NT2/D1 (cell line): ENCODE measurements around the gene HDC.

Source experiments
- SUZ12 ChIP-seq: IDR thresholded peaks from 2 replicates; pipeline ENCODE4 v1.6.1; 2011; ENCODE audit not compliant: insufficient read length, insufficient read depth; ENCODE audit errors: extremely low read depth
- YY1 ChIP-seq: IDR thresholded peaks from 2 replicates; pipeline ENCODE4 v1.6.1; 2011; ENCODE audit not compliant: insufficient read length, insufficient read depth
- ZNF274 ChIP-seq: IDR thresholded peaks from 2 replicates; pipeline ENCODE4 v1.6.1; 2011; ENCODE audit warnings: mild to moderate bottlenecking, low read depth, low read length

DNA sequence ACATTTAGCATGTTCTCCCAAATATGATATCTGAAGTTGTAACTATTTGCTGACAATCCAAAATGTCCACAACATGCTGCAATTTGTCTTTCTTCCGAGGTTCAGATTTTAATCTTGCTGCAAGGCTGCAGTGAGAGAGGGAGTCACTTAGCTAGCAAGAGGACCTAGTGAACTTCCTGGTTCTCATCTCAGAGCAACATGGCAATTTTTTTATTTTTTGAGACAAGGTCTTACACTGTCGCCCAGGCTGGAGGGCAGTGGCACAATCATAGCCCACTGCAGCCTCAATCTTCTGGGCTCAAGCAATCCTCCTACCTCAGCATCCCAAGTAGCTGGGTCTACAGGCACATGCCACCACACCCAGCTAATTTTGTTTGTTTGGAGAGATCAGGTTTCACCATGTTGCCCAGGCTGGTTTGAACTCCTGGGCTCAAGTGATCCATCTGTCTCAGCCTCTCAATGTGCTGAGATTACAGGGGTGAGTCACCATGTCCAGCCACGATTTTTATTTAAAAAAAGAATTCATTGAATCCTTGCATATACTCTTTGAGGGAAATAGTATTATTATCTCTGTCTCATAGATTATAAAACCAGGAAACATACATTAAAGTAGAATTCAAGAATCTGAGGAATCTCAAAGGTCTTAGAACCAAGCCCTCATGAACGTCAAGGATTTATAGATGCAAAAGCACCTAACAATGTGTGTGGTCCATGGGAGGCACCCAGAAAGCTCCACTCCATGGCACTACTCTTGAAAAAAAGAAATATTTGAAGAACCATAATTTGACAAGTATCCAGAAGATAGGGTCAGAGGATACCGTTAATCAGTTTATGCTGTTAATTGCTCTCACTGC, 9.1 kb downstream of the HDC start:
- TF ChIP-seq YY1 (no peak), SUZ12 (no peak), ZNF274 (no peak)
